K562 (cell line): ENCODE measurements around the gene CREG1. TPM values are rescaled to one million over a fixed set of nuclear protein-coding genes. Genes with fewer than 3 reads are reported as not detected.
A peak's percentile ranks its signal among the peaks of the same experiment; 100 is the strongest.

Source experiments
- ATAC-seq: fragments of 200-7000 bp; cut with Tn5 transposase; 3 replicates; pipeline ENCODE4 v1.9.1; 2020; ENCODE audit warnings: moderate library complexity
- BruUV-seq: library from RNA; stranded (reverse); fragments of 400-500 nt; replicated peaks from 2 replicates; lab custom pipeline; 2021; lab: Mats Ljungman, UMichigan
- CTCF ChIA-PET: fragments of 300-600 bp; formaldehyde crosslinking; extraction: SDS; loops from one replicate; lab custom pipeline; 2021; ENCODE audit warnings: low intra/inter-chr PET ratio; lab: Yijun Ruan, JAX
- POLR2A ChIA-PET: fragments of 300-600, 350-650 bp; sonication (Branson Sonifier 250); formaldehyde crosslinking; extraction: SDS; loops from one replicate; lab custom pipeline; 2021; ENCODE audit warnings: antibody characterized with exemption, inconsistent platforms; lab: Yijun Ruan, JAX
- DNase-seq, 4 experiments: peaks; one replicate each; pipeline versions ENCODE4 v3.0.0 to v3.0.0-alpha.2; 2011 to 2018; ENCODE audit warnings: low spot score in 3 of 4, mixed read lengths in 3 of 4; ENCODE audit errors: extremely low read depth in 1 of 4
- FAIRE-seq: peaks from 2 replicates; lab custom pipeline; 2011; peaks lifted over from hg19 to GRCh38; lab: Jason Lieb, UNC
- H2AFZ ChIP-seq: 2 replicates; pipeline ENCODE4 v1.6.0; 2011; ENCODE audit warnings: low read depth, low read length, control low read depth, inconsistent platforms
- H3K27ac ChIP-seq: fragments of 200-600 bp; 3 replicates; pipeline ENCODE4 v1.8.0; 2011; ENCODE audit warnings: low read depth, mild to moderate bottlenecking, control low read depth, inconsistent platforms, low read length, moderate library complexity, mixed read lengths; ENCODE audit errors: extremely low read depth
- H3K27me3 ChIP-seq, 2 experiments: fragments of 300-600 bp in 1 of 2; 2 replicates in 1 of 2; 3 replicates in 1 of 2; pipeline versions ENCODE4 v1.6.0 to v1.8.0; 2011; ENCODE audit warnings: inconsistent platforms in 2 of 2, low read length in 2 of 2, mild to moderate bottlenecking in 1 of 2, mixed read lengths in 1 of 2, moderate library complexity in 1 of 2; ENCODE audit not compliant: control insufficient read depth in 2 of 2, insufficient read depth in 2 of 2
- H3K36me3 ChIP-seq: fragments of 300-600 bp; 3 replicates; pipeline ENCODE4 v1.8.0; 2011; ENCODE audit warnings: mild to moderate bottlenecking, low read length, inconsistent platforms; ENCODE audit not compliant: control insufficient read depth, insufficient read depth
- H3K4me1 ChIP-seq, 2 experiments: fragments of 200-600 bp in 1 of 2; replicated peaks in 1 of 2; 2 replicates in 1 of 2; 3 replicates in 1 of 2; pipeline versions ENCODE4 v1.5.1 to v1.8.0; 2011; ENCODE audit warnings: inconsistent platforms in 2 of 2, low read length in 2 of 2, mild to moderate bottlenecking in 1 of 2, mixed read lengths in 1 of 2, moderate library complexity in 1 of 2; ENCODE audit not compliant: control insufficient read depth in 2 of 2, insufficient read depth in 2 of 2
- H3K4me2 ChIP-seq: 2 replicates; pipeline ENCODE4 v1.6.1; 2011; ENCODE audit warnings: low read length, control low read depth, inconsistent platforms, mixed read lengths; ENCODE audit not compliant: insufficient read depth
- H3K4me3 ChIP-seq: fragments of 200-600 bp; sonication (generic), shearing (Covaris generic); 2 replicates; pipeline ENCODE4 v1.5.1; 2016; ENCODE audit warnings: control low read depth, inconsistent platforms
- H3K79me2 ChIP-seq: fragments of 200-600 bp; 3 replicates; pipeline ENCODE4 v1.8.0; 2011; ENCODE audit warnings: low read length, inconsistent platforms; ENCODE audit not compliant: control insufficient read depth, insufficient read depth
- H3K9ac ChIP-seq, 2 experiments: 2 replicates each; pipeline versions ENCODE4 v1.6.0 to v1.6.1; 2011; ENCODE audit warnings: low read depth in 2 of 2, low read length in 2 of 2, control low read depth in 1 of 2, inconsistent platforms in 1 of 2, mild to moderate bottlenecking in 1 of 2, mixed read lengths in 1 of 2; ENCODE audit not compliant: insufficient read depth in 1 of 2
- H3K9me1 ChIP-seq: one replicate; pipeline ENCODE4 v1.6.0; 2011; ENCODE audit warnings: inconsistent platforms, mild to moderate bottlenecking, low read length, moderate library complexity; ENCODE audit not compliant: control insufficient read depth, insufficient read depth
- H3K9me3 ChIP-seq: replicated peaks from 2 replicates; pipeline ENCODE4 v1.5.1; 2011; ENCODE audit warnings: low read depth, low read length, inconsistent platforms; ENCODE audit not compliant: control insufficient read depth, insufficient read depth
- H4K20me1 ChIP-seq: replicated peaks from 2 replicates; pipeline ENCODE4 v1.6.1; 2011; ENCODE audit warnings: low read length, inconsistent platforms, mixed read lengths; ENCODE audit not compliant: control insufficient read depth, insufficient read depth
- BRD9 ChIP-seq: fragments of 450-650 bp; IDR thresholded peaks from 2 replicates; pipeline ENCODE4 v1.6.1; 2018; ENCODE audit warnings: low read depth; ENCODE audit not compliant: partially characterized antibody
- BRF2 ChIP-seq: IDR thresholded peaks from 3 replicates; pipeline ENCODE4 v1.6.1; 2011; ENCODE audit warnings: borderline replicate concordance, mild to moderate bottlenecking; ENCODE audit not compliant: insufficient read length, insufficient read depth
- CBX2 ChIP-seq: fragments of 200-600 bp; sonication (generic); IDR thresholded peaks from one replicate; pipeline ENCODE4 v1.6.1; 2012; ENCODE audit warnings: mild to moderate bottlenecking, low read length, inconsistent platforms; ENCODE audit not compliant: insufficient read depth, poor library complexity, severe bottlenecking
- CCNT2 ChIP-seq: IDR thresholded peaks from 2 replicates; pipeline ENCODE4 v1.6.1; 2011; ENCODE audit warnings: borderline replicate concordance, low read depth, mild to moderate bottlenecking, moderate library complexity, mixed read lengths, low read length; ENCODE audit not compliant: insufficient read length; ENCODE audit errors: extremely low read depth
- DPF2 ChIP-seq: fragments of 450-650 bp; IDR thresholded peaks from 2 replicates; pipeline ENCODE4 v1.6.1; 2016
- ELF4 ChIP-seq: fragments of 450-650 bp; formaldehyde crosslinking; IDR thresholded peaks from 2 replicates; pipeline ENCODE4 v1.4.0; 2022; ENCODE audit warnings: missing genetic modification characterization
- ETV1 ChIP-seq: fragments of 450-650 bp; conservative IDR thresholded peaks from 2 replicates; pipeline ENCODE4 v1.6.1; 2016; ENCODE audit warnings: missing genetic modification characterization, control low read depth, low read depth, missing compliant biosample characterization
- GABPA ChIP-seq: fragments of 200-800 bp; sonication (Bioruptor generic); conservative IDR thresholded peaks from 2 replicates; pipeline ENCODE4 v1.6.1; 2016; ENCODE audit warnings: low read depth, missing genetic modification characterization, missing compliant biosample characterization
- JUNB ChIP-seq: fragments of 450-650 bp; formaldehyde crosslinking; conservative IDR thresholded peaks from 2 replicates; pipeline ENCODE4 v1.4.0; 2020; ENCODE audit warnings: mild to moderate bottlenecking
- KDM2B ChIP-seq: fragments of 250-450 bp; sonication (Bioruptor Pico); IDR thresholded peaks from 2 replicates; pipeline ENCODE4 v1.8.0; 2021; ENCODE audit warnings: mild to moderate bottlenecking, moderate library complexity
- RBM25 ChIP-seq: fragments of 200-400 bp; formaldehyde crosslinking; IDR thresholded peaks from 2 replicates; pipeline ENCODE4 v1.6.1; 2018; ENCODE audit warnings: low read length, low read depth, moderate library complexity; ENCODE audit not compliant: severe bottlenecking
- SIN3B ChIP-seq: fragments of 450-650 bp; IDR thresholded peaks from 2 replicates; pipeline ENCODE4 v1.6.1; 2017; ENCODE audit warnings: low read depth, mild to moderate bottlenecking, moderate library complexity
- ZFPM2 ChIP-seq: fragments of 250-450 bp; sonication (Bioruptor Pico); IDR thresholded peaks from 2 replicates; pipeline ENCODE4 v1.5.1; 2022; ENCODE audit warnings: mild to moderate bottlenecking
- ZNF408 ChIP-seq: fragments of 250-450 bp; sonication (Bioruptor Pico); IDR thresholded peaks from 2 replicates; pipeline ENCODE4 v1.4.0; 2020; ENCODE audit warnings: low read depth, mild to moderate bottlenecking, moderate library complexity
- ZNF511 ChIP-seq: sonication (generic); formaldehyde crosslinking; IDR thresholded peaks from 2 replicates; pipeline ENCODE4 v1.8.0; 2022; ENCODE audit warnings: mild to moderate bottlenecking, missing genetic modification reagents
- ZNF764 ChIP-seq: fragments of 250-450 bp; sonication (Bioruptor Pico); IDR thresholded peaks from 2 replicates; pipeline ENCODE4 v1.4.0; 2020; ENCODE audit warnings: low read depth, mild to moderate bottlenecking, moderate library complexity
- WGBS: fragments of 100-300 bp; shearing (Covaris generic); methylation state at CpG from one replicate; pipeline ENCODE4 v1.1.6; 2016; ENCODE audit warnings: low coverage, mixed read lengths; ENCODE audit not compliant: insufficient coverage; ENCODE audit errors: missing lambda C conversion rate; 5-methylcytosine and 5-hydroxymethylcytosine counted together
- in situ Hi-C: fragments of 300-500 bp; cut with MboI; formaldehyde crosslinking; loops from 4 replicates; pipeline ENCODE4 v1.15.0; 2018; ENCODE audit warnings: inconsistent platforms, mixed read lengths
- intact Hi-C: fragments of 100-400 bp; cut with micrococcal nuclease; formaldehyde crosslinking; loops from 2 replicates; pipeline ENCODE4 v1.14.2; 2022
- polyA plus RNA-seq, 8 experiments: library from polyadenylated mRNA; depleted of rRNA in 4 of 8; stranded (reverse) in 5 of 8; unstranded in 3 of 8; fragments of >200 nt; fragmentation: Nextera tagmentation in 2 of 8; fragmentation: Illumina TruSeq in 1 of 8; extraction: Ambion mirVana in 2 of 8; extraction: Trizol in 1 of 8; gene quantifications; 2 replicates each; pipeline versions ENCODE4 v1.2.1 to v1.2.3, GENCODE V29; 2011 to 2014; ENCODE audit warnings: inconsistent platforms in 1 of 8, missing spikeins in 1 of 8
- total RNA-seq, 7 experiments: library from RNA; depleted of rRNA in 6 of 7; stranded (reverse); fragments of >200 nt in 6 of 7; fragmentation: Illumina TruSeq in 2 of 7; extraction: Trizol in 2 of 7; gene quantifications; 2 replicates each; pipeline versions ENCODE4 v1.2.1 to v1.2.3, GENCODE V29; 2011 to 2021; ENCODE audit warnings: low replicate concordance in 1 of 7

CREG1 gene
- total and polyA plus RNA-seq, 9 of the 15 experiments (the other 6 are each of a cell fraction or from before 2014, with no cell fraction given): 45.7 to 272 (median 161) TPM

DNA sequence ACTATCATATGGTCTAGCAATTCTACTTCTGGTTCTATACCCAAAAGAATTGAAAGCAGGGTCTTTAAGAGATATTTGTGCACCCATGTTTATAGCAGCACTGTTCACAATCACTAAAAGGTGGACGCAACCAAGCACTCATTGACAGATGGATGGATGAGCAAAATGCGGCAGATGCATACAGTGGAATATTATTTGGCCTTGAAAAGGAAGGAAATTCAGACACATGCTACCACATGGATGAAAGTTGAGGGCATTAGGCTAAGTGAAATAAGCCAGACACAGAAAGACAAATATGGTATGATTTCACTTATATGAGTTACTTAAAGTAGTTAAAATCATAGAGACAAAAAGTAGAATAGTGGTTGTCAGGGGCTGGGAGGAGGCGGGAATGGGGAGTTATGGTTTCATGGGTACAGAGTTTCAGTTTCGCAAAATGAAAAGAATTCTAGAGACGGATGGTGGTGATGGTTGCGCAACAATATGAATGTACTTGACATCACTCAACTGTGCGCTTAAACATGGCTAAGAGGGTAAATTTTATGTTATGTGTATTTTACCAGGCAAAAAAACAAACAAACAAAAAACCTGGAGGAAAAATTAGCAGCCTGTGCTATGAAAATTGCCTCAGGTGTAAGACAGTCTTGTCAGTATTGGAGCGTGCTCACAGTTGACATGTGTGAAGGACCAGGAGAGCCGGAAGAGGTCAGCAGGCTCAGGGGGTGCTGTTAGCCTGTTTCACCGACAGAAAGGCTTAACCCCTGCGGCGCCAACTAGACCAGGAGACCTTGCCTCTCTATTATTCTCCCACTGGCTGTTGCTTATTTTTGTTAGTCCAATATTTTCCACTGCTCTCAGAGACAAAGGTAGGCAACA lies 61.7 kb downstream of the CREG1 start:
- Histone ChIP-seq H3K79me2 (no peaks in the 10 kb centered on the region), H3K9ac (no peak overlapping the region), H3K9me1 (no peaks in the 10 kb centered on the region), H3K4me3 (no peak overlapping the region), H3K27me3 (peaks cover 30 to 37% of the 10 kb centered on the region in 2 experiments), H3K4me2 (peak overlapping the region; percentile 35), H4K20me1 (0 out of 2 replicates have a peak, but pooled peaks cover 3% of the 10 kb centered on the region), H3K36me3 (no peaks in the 10 kb centered on the region), H2AFZ (peak overlapping the region; percentile 58; the same call in 1 of the 2 replicates), H3K9me3 (no peaks in the 10 kb centered on the region), H3K4me1 (peaks cover 0 to 5% of the 10 kb centered on the region in 2 experiments; a peak in 3 of 5 replicates), H3K27ac (no peak overlapping the region)
- CTCF ChIA-PET: no interaction called here
- intact Hi-C loops (loop anchor here (2.0 kb wide), 1 partner anchor 33 kb away; no protein-coding TSS in a partner anchor), in situ Hi-C loops (no loop called here)
- FAIRE-seq (no peak), ATAC-seq (peak; percentile 85), DNase-seq (peak in 2 of 4 experiments; percentile 52 to 62)
- POLR2A ChIA-PET: interaction anchor here (0.5 kb wide), 1 partner anchor 159 kb away, joined by 4 read pairs; no protein-coding TSS in a partner anchor
- BruUV-seq: no TSS peak
- WGBS: 31% methylated on average over 12 of the region's 12 CpGs
- TF ChIP-seq ZFPM2 (CRISPR knock-in tag): no peak
- no peak for TF ChIP-seq ZNF408
- TF ChIP-seq ELF4: no peak
- TF ChIP-seq CCNT2: no peak
- no peak for TF ChIP-seq ZNF764 (CRISPR knock-in tag)
- TF ChIP-seq CBX2: no peak
- no peak for TF ChIP-seq KDM2B (CRISPR knock-in tag)
- TF ChIP-seq BRF2: no peak
- TF ChIP-seq RBM25: no peak
- TF ChIP-seq BRD9: no peak
- TF ChIP-seq JUNB: no peak
- no peak for TF ChIP-seq DPF2
- TF ChIP-seq SIN3B: no peak
- 0 out of 2 replicates have a peak, but pooled peaks have one; percentile 18 for TF ChIP-seq GABPA (tag)
- TF ChIP-seq ETV1 (tag): peak; percentile 39
- TF ChIP-seq ZNF511 (CRISPR knock-in tag): no peak
